ENCODE results near the gene LTO1.

The LTO1 gene, protein sequence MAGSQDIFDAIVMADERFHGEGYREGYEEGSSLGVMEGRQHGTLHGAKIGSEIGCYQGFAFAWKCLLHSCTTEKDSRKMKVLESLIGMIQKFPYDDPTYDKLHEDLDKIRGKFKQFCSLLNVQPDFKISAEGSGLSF

DNA sequence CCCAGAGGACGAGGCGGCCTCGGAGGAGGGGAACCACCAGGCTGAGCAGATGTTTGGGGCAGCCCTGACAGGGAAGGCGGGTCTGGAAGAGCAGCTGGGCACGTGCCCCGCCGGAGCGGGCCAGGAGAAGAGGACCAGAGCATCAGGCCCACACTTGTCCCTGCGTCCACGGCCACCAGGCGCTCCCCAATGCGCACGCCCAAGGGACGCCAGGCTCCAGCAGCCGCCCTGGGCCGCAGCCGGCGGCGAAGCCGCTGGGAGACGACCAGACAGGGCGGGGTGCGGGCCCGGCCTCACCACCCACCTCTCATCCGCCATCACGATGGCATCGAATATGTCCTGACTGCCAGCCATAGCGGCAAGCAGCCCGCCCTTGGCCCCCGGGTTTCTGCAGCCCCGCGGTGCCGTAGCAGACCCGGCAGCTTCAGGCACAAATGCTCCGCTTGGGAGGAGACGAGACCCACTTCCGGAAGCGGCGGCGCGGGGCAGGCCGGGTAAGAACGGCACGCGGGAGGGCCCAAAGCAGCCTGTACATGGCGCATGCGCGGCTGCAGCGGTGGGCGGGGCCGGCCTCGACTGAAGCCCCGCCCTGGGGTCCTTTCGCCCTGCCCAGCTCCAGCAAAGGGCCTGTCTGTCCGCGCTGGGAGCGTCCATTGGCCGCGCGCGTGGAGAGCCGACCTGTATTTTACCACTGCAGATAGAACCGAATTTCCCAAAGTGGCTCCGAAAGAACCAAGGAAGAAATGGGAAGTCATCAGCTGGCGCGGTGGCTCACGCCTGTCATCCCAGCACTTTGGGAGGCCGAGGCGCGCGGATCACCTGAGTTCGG, at the start of gene LTO1:
TSS of gene LTO1 (minus strand) at position 468 of the 829 bp plus-strand sequence. CDS start at position 354, 114 bp downstream.
- peak; percentile 74 to 94 for DNase-seq

DNA sequence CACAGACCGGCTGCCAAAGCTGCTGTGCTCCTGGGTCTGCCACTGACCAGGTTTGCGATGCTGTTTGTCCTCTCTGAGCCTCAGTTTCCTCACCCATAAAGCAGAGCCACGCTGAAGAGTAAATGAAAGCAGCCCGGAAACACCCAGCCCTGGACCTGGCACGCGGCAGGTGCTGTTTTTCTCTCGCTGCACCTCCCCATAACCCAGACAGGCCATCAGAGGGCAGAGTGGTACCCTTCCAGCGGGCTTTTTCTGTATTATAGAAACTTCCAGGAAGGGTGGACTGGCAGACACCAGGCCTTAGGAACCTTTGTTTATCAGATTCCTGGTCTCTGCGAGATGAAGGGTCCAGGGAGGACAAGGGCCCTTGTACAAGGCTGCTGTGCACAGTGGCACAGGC, 46.6 kb upstream of the LTO1 start:
- DNase-seq: no peak

DNA sequence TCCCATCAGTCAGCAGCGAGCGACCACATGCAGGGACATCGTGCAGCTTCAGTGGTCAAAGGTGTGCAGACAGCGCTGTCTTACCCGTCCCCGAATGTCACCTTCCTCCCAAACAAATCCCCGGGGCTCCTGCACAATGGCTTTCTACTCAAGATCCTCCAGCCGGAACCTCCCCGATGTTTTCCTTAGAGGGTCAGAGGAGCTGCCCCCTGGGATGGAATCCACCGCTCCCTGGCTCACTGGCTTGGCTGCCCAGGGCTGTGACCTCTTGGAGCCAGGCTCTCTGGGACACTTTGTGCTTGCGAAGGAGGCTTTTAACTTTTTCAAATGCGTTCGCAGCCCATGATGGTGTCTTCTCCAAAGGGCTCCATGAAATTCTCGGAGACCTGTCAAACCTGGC, 46.0 kb upstream of the LTO1 start:
- no peak for DNase-seq

DNA sequence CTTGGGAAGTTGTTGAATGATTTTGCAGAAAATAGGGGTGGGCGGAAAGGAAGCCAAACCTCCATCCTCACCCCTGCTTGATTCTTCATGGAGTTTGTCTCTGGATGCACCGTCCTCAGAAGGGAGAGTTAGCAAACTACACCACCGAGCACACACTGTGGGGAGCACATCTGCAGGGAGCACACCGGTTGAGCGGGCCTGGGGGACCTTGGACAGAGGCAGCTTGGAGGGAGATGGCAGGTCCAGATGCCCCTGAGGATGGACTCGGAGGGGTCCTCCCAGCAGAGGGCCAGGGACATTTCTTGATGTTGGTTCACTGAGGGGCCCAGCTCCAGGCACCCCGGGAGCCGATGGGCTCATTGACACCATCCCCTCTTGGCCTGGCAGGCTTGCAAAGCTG, 43.8 kb upstream of the LTO1 start:
- no peak for DNase-seq

DNA sequence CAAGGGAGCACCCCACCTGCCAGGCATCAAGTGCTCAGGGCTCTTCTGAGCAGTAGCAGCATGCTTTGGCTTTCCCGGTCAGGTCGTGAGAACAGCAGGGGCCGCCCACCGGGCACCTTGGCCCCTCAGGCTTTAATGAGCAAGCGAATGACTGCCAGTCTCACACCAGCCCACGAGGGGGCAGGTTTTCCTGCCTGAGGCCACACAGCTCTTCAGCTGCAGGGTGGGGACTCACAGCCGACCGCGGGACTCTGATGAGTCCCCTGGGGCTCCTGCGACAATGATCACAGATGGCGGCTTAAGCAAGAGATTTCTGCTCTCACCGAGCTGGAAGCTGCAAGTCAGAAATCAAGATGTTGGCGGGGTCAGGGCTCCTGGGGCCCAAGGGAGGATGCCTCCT, 43.0 kb upstream of the LTO1 start:
- DNase-seq: no peak

DNA sequence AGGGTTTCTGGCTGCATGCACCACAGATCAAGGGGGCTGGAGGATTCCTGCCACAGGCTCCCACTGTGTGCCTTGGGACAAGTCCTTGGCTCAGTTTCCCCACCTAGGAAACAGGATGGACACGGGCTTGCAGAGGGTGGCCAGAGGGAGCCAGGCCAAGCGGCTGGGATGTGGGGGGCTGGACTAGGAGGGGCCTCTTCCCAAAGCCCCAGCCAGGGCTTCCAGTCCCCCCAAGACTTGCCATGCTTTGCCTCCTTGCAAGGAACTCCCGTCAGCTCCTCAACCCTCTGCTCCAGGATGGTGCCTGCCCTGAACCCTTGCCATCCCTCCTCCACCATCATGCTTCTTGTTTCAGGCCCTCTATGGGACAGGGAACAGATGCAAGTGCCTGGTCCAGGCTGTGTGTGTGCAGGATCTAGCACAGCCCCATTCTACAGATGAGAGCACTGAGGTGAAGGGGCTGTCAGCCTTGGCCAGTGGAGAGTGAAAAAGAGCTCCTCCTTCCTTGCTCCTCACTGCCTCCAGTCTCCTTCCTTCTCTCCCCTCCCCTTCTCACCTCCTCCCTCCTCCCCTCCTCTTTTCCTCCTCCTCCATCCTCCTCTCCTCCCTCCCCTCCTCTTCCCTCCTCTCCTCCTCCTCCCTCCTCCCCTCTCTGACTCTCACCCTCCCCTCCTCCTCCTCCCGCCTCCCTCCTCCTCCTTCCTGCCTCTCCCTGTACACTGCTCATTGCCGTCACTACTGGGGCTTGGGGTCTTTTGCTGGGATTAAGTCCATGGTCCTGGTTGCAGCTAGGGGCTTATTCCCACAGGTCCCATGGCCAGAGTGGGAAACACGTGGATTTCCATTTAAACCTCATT, 42.0 kb upstream of the LTO1 start:
- no peak for DNase-seq

DNA sequence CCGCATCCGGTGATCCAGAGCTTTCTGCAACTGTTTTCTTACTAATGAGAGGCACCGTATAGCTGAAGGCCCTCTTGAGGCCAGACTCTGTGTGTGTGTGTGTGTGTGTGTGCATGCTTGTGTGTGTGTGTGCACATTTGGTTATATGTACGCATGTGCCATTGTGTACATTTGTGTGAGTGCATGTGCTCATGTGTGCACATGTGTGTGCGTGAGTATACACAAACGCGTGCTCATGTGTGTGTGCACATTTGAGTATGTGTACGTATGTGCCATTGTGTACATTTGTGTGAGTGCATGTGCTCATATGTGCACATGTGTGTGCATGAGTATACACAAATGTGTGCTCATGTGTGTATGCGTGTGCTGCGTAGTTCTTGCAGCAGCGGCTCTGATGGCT, 40.9 kb upstream of the LTO1 start:
- DNase-seq: no peak

DNA sequence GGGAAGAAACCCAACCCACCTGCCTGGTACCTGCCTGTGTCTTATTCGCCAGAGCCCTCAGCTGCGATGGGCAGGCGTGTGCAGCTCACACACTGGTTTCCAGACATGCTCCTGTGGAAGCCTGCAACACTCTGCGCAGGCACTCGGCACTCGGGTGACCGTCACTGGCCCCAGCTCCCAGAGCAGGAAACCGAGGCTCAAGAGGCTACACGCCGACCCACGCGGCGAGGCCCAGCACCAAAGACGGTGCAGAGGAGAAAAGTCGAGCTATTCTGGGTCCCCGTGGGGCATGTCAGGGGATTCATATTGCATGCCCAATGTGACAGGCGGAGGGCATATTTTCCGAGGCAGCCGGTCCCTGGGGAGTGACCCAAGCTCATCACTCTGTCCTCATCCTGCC, 40.3 kb upstream of the LTO1 start:
- DNase-seq: no peak

DNA sequence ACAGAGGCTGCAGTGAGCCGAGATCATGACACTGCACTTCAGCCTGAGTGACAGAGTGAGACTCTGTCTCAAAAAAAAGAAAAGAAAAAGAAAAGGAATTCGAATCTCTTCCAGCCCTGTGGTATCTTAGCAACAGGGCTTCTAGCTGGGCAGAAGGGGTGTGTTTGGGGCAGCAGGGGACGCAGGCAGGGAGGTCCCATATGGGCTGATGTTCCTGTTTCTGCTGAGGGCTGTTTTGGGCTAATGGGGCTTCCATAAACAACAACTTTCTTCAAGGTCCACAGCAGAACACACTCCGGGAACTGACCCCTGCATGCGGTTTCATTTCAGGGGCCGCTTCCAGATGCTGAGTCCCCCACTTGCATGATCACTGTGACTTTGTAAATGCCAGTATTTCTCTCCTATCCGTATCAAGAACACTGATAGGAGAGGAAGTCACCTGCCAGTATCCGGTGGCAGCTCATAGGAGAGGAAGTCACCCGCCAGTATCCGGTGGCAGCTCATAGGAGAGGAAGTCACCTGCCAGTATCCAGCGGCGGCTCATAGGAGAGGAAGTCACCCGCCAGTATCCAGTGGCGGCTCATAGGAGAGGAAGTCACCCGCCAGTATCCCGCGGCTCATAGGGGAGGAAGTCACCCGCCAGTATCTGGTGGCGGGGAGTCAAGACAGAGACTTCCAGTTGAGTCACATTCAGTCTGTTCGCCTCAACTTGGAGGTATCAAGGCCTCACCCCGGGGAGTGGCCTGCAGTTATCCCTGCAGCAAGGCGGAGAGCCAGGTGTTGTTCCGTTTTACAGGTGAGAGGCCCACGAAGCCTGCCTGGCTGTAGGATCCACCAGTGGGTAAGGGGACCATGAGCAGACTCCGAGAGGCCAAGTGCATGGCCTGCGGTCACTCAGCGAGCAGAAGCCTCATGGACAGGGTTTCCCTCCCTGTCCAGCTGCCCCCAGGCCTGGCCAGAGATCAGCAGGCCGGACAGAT, 37.0 kb upstream of the LTO1 start:
- DNase-seq: peak in 1 of 2 donors; percentile 9

DNA sequence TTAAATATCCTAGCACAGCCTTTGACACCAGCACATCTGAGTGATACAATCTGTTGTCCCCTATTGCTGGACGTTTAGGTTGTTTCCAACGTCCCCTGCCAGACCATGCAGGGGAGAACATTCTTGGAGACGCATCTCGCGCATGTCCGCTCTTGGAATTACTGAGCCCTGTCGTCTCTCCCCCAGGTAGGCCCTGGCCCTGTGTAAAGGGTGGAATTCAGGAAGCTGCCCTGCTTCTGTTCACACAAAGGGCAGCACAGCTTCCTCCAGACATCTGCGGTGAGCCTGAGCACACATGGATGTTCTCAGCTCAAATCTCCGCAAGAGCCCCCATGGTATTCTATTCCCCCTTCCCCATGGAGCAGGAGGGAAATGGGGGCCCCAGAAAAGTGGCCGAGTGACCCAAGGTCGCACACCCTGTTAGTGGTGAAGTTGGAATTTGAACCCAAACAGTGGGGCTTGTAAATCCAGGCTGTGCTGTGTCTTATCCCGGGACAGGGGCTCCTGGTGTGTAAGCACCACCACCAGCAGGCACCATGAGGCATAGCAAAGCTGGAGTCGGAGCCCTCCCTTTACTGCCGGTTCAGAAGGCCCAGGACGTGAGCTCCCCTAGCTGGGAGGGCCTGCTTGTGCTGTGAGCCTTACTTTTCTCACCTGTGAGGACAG, 33.7 kb upstream of the LTO1 start:
- DNase-seq: no peak

DNA sequence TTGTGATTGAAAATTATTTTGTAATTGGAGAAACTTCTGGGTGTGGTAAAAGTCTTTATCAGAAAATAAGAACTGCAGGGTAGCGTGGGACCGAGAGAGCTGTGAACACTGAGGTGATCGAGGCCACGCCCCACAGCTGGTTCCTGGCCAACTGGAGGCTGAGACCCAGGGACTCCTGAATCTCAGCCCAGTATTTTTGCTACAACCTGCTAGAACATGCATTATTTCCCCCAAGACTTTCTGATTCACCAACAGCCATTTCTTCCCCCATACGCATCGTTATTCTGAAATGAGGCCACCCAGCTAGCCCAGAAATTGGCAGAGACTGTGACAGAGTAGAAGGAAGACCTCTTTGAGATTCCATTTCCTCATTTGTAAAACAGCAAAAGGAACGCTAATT, 32.0 kb upstream of the LTO1 start:
- no peak for DNase-seq

DNA sequence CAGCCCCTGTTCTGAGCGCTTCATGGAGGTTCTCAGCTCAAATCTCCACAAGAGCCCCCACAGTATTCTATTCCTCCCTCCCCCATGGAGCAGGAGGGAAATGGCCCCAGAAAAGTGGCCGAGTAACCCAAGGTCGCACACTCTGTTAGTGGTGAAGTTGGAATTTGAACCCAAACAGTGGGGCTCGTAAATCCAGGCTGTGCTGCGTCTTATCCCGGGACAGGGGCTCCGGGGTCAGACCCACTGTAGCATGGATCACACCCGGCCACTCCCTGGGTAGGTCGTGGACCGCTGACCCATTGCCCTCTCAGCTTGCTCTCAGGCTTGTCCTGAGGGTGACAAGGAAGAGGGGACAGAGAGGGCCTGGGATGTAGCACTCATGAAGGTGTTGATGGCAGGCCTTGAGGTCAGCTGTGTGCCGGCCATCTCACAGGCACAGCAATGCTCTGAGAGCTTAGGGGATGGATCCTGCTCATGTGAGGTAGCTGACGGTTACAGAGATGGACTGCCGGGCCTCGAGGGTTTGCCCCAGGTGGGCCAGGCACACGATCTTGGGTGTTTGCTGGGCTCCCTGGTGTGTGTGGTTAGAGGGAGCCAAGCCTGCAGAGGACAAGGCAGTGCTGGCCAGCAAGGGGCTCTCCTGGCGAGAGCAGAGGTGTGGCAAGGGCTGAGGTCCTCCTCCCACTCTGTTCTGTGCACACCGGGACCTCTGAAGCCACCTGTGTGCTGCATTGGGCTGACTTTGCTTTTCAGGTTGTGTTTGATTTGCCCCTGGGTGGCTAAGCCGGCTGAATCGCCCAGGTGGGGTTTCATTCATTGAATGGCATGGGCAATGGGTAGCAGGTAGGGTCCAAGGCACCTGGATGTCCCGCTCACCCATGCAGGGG, 31.0 kb upstream of the LTO1 start:
- DNase-seq: no peak

DNA sequence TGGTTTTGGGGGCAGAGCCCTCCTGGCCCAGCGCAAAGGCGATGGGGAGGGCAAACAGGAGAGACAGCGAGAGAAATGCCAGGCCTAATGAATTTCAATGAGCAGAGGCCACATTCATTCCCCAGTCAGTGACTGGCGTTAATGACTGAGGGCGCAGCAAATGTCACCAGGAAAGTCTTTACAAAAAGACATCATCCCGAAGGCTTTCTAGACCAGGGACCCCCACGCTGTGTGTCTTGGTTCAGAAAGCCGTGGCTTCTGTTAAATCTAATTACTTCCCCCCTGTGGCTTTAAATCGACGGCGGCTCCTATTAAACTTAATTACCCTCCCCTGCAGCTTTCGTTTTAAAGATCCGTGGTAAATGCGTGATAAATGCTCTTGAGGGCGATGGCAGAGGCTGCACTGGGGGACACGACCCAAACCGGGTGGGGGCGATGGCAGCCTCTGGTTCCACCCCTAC, 30.2 kb upstream of the LTO1 start:
- no peak for DNase-seq

DNA sequence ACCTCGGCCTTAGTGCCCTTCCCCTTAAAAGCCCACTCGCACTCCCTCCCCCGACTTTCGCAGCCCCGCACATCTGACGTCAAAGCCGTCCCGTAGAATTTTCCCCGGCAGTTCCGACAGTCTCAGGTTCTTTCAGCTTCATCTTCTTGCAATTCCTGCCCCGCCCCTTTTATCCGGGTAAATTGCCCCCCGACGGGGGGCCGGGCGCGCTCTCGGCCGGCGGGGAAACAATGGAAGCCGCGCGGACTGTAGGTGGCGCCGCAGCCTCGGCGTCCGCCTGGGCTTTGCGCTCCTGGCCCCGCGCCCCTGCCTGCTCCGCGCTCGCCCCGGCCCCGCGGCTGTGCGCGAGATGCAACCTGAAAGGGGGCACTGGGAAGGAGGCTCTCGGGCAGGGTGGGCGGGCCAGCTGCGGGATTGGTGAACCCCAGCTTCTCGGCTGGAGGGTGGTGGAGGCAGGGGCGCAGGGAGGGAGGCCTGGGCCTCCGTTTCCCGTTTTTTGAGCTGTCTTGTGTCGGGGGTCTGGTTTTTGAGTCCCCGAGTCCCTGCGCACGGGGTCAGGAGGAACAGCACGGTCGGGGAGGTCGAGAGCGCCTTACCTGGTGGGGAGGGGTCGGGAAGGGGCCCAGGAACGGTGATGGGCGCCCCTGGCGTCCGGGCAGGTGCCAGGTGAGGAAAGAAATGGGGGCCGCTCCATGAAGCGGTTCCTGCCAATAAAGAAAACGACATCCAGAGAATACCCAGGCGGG, 29.5 kb upstream of the LTO1 start:
- DNase-seq: no peak

DNA sequence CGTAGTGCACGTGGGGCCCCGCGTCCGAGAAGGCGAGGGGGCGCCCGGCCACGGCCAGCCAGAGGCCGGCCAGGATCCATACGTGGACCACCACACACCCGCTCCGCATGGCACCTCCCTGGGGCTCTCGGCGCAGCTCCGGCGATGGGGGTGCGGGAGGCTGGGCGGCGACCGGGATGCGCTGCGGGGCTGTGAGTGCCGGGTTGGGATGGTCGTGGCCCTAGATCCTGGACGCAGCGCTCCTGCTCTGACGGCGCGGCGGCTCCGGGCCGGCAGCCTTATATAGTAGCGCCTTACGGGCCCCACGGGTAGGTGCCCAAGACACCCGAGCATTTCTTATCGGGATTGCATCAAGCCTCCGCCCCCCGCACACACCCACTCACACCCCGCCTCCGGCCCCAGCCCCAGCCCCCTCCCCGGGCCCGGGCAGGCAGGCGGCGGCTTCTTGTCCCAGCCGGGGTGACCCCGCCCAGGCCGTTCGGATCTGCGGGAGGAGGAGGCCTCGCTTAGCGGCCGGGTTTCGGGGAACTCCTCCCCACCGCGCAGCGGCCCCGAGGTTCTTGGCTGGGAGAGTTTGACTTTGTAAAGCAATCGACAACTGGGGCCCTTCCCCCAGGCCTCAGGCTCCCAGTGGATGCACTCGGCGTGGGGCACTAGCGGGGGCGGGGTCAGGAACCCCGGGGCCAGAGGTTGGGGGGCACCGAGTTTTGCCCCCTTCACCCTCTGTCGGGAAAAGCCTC, 28.8 kb upstream of the LTO1 start, which contains the start of gene FGF19:
TSS of gene FGF19 (minus strand) at position 255 of the 740 bp plus-strand sequence. CDS start at position 109, 146 bp downstream.
- DNase-seq: no peak

DNA sequence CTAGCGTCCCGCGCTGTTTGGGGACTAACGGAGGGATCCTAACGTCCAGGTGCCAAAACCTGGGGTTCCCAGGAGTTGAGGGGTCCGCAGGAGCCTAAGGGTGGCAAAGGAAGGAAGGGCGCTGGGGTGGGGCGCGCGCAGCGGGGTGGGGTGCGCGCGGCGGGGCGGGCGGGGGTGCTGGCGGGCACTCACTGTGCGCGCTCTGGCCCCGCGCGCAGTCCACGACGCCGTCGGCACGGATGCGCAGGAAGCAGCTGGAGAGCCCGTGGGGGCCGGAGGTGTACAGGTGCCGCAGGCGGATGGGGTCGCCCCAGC, 28.3 kb upstream of the LTO1 start:
- DNase-seq: no peak

DNA sequence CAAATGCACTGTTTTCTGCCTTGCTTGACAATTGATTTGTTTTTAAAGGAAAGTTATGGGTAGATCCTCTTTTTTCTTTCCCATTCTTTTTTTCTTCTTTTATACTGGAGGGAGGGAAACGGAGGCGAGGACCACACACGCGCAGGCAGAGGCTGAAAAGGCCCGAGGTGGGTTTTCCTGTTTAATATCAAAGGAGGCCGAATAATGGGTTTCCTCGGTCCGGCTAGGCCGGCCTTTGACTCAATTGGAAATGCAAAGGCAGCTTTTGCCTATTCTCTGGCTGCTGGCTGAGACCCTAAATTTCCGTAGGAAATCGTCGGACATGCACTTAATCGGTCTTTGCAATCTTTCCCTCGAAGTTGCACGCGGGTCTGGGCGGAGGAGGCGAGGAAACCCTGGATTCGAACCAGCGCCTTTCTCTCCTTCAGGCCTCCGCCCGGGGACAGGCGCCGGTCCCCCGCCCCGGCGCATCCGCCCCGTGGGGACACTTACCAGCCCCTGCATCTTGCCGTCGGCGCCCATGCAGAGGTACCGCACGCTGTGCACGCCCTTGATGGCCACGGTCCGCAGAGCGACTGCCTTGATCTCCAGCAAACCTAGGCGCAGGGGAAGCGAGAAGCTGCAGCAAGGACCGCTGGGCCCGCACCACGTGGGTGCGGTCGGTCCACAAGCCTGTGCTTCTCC, 27.8 kb upstream of the LTO1 start:
- DNase-seq: no peak

DNA sequence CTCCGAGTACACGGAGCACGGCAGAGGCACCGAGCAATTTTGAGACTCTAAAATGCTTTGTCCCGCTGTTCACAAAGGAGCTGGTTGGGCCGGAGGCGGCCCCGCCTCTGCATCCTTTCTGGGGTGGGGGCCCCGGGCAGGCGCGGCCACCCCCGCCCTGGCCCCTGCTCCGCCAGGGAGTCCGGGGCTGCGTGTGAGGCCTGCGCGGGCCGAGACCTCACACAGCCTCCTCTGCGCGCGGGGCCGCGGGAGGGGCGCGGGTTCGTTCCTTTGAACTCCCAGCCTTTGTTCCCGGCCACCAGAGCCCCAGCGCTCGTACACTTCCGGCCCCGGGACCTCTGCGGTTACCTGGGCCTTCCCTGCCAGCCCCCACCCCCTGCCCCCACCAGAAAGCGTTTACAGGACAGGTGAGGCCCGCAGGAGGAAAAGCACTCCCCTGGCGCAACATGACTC, 27.1 kb upstream of the LTO1 start:
- no peak for DNase-seq

Data from bone marrow (tissue), 2 donors.